Measurements from ENCODE around the gene IFNG.

IFNG gene

DNA sequence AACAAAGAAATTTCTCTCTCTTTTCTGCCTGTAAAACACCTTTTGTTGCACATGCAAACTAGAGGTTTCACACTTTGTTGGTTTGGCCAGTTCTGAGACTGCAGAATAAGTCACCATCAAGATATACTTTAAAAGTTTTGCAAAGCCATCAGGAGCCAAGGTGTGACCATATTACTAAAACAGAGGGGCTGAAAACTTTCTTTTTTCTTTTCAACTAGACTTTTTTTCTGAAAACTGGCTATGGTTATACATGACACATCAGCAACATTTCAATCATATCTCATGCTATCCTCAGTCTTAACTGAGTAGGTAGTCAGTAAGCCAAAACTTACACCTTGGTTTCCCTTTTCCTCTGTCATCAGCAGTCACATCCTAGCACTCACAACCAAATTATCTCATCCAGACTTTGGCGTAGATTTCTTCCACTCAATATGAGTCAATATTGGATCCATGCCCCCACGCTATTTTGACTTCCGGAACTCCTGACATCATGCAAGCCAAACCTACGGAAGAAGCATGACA, 4.1 kb upstream of the IFNG start:
- no peak for DNase-seq

DNA sequence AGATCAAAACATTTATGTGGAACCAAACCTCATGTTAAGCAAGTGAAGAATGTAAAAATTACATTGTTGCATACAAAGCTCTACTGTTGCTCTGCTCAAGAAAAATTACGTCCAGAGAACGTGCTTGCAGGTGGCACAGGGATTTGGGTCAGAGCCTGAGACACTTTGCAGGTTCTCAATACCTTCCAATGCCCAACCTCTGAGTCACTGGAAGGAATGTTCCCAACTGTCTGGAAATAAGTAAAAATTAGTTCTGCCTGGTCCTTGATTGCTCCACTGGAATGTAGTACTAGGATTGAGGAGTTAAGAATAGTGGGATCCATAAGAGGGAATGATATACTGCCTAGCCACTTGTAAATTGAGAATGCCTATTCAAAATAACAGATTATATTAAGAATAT, 2.8 kb upstream of the IFNG start:
- DNase-seq, result no peak

DNA sequence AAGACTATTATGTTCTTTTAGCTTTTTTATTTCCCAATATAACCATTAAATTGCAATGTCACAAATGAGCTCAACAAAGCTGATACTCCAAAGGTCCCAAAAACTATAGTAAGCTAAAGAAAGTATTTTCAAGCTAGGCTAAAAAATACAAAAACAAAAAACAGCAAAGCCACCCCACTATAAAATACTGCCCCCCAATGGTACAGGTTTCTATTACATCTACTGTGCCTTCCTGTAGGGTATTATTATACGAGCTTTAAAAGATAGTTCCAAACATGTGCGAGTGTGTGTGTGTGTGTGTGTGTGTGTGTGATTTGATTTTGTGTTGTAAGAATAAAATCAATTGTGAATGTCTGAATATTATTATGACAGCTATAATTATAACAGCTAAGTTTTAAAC, 1.1 kb downstream of the IFNG start:
- no peak for DNase-seq

- DNase-seq, result no peak
These were observed 2.2 kb downstream of the IFNG start for GRCh38 chr12:68157380-68157779.

DNA sequence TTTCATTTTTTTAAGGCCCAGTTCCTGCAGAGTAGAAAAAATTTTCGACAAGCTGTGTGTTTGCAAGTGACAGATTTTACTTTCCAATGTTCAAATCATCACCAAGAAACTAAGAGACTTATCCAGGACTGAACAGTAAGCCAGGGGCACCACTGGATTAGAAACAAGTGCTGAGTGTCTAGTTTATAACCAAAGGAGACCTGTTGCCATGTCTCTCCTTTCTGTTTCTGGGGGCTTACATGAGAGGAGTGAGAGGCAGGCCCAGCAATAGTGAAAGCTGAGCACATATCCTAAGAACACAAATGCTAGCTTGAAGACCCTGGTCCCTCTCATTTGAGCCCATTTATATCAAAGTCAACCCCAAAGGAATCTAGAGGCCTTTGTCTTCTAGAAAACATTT, 2.9 kb downstream of the IFNG start:
- DNase-seq, result no peak

DNA sequence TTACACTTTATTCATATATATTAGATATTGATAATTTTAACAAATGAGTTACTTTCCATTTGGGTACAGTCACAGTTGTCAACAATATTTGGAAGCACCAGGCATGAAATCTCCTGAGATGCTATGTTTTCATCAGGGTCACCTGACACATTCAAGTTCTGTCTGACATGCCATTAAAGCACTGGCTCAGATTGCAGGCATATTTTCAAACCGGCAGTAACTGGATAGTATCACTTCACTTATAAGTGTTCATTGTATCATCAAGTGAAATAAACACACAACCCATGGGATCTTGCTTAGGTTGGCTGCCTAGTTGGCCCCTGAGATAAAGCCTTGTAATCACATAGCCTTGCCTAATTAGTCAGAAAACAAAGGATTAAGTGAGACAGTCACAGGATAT, 4.8 kb downstream of the IFNG start:
- DNase-seq, result no peak

GRCh38 chr12:68148261-68148951, 11.1 kb downstream of the IFNG start:
- no peak for DNase-seq

GRCh38 chr12:68140556-68140955, 19.0 kb downstream of the IFNG start:
- DNase-seq, result no peak

- no peak for DNase-seq
These were observed 19.6 kb downstream of the IFNG start for GRCh38 chr12:68139941-68140340.

GRCh38 chr12:68139001-68139400, 20.5 kb downstream of the IFNG start:
- no peak for DNase-seq

- no peak for DNase-seq
These were observed 21.1 kb downstream of the IFNG start for GRCh38 chr12:68138480-68138879.

DNA sequence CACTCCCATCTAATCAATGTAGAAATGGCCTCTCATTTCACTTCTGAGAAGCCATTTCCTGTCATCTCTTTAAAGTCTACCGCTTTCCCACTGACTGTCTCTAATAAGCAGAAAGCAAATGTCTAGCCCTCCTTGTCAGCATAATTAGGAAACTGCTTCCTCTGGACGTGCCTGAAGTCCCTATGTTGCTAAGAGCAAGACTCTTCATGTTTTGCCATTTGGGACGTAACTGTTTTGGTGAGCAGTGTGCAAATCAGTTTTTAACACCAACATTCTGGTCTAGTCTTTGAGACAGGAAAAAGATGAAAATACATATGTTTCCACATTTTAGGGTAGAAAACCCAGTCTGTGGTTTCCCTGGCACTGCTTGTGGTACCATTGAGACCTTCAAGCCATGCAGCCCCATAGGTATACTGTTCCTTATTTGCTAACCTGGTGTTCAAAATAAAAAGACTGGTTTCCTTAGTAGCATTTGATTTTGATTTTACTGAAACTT, 22.2 kb downstream of the IFNG start:
- no peak for DNase-seq

GRCh38 chr12:68135520-68135919, 24.0 kb downstream of the IFNG start:
- DNase-seq, result no peak

DNA sequence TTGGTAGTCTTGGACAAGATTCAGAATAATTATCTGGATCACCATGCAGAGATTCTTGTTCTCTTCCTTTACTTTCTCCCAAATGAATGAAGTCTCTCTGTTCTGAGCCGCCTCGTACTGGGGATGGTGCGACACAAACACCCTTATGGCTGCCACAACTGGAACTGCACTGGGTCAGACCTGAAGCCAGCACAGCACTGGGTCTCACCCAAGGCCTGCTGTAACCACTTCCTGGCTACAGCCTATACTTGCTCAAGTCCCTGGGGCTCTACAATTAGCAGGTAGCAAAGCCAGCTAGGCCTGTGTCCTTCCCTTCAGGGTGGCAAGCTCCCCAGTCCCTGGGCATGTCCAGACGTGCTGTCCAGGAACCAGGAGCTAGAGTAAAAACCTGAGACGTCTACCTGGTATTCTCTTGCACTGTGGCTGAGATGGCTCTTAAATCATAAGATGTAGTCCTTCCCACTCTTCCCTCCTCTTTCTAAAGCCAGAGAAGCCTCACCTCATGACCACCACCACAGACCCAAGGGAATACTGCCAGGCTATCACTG, 27.6 kb downstream of the IFNG start:
- DNase-seq, result no peak

GRCh38 chr12:68129979-68130378, 29.6 kb downstream of the IFNG start:
- no peak for DNase-seq

- DNase-seq, result no peak
These were observed 37.2 kb downstream of the IFNG start for GRCh38 chr12:68122236-68122920.

- no peak for DNase-seq
These were observed 38.4 kb downstream of the IFNG start for GRCh38 chr12:68121143-68121542.

- DNase-seq, result peak; percentile 15
These were observed 39.8 kb downstream of the IFNG start for GRCh38 chr12:68119724-68120211.

- no peak for DNase-seq
These were observed 40.3 kb downstream of the IFNG start for GRCh38 chr12:68119250-68119649.

DNA sequence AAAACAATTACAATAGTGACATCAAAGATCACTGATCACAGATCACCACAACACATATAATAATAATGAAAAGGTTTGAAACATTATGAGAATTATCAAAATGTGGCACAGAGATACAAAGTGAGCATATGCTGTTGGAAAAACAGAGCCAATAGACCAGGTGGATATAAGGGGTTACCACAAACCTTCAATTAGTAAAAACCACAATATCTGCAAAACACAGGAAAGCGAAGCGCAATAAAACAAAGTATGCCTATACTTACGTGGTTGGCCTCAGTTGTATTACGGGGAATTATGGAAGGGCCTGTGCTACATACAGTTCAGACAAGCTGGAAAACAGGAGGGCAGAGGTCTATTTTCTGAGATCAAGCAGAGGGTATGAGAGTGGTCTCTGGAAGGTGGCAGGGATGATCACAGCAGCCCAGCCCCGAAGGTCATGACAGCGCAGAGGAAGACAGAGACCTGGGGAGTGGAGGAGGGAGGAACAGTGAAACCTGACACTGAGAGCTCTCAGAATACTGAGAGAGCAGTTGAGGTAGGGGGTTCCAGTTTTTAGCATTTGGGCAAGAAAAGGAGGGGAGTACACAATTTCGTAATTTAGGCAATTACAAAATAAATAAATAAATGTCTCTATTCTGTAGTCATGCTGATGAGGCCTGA, 41.3 kb downstream of the IFNG start:
- DNase-seq, result no peak

DNA sequence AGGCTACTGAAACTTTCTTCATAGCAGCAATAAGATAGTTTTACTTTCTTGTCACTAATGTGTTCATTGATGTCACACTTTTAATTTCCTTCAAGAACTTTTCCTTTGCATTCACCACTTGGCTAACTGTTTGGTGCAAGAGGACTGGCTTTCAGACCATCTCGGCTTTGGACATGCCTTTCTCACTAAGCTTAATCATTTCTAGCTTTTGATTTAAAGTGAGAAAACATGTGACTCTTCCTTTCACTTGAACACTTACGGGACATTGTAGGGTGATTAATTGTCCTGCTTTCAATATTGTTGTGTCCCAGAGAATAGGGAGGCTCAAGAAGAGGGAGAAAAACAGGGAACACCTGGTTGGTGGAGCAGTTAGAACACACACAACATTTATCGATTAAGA, 41.9 kb downstream of the IFNG start:
- DNase-seq, result no peak

GRCh38 chr12:68115281-68115680, 44.3 kb downstream of the IFNG start:
- no peak for DNase-seq

DNA sequence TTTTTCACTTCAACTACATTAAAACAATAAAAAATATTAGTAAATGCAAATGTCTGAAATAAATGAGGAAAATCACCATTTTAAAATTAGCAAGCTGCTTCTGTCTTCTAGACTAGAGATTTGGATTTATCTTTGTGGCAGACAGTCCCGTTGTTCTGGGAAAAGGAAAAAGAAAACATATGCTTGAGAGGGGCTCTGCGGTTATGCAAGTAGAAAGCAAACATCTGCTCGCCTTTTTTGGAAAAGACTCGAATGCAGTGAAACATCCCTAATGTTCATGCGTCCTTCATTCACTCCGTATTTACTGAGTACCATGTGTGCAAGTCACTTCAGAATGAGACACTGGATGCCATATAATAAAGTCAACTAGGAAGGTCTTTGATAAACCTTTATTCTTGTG, 44.9 kb downstream of the IFNG start:
- no peak for DNase-seq

All from activated effector memory CD4-positive, alpha-beta T cell treated with Interleukin-2 at 50 U/mL for 16 hours (primary cell).